Keratinocyte (primary cell): ENCODE measurements around the gene FGF4. TPM values are rescaled to one million over a fixed set of nuclear protein-coding genes. Genes with fewer than 3 reads are reported as not detected.
A peak's percentile ranks its signal among the peaks of the same experiment; 100 is the strongest.

Experiments
- DNase-seq: peaks from one replicate; pipeline ENCODE4 v3.0.0-alpha.2; 2011; ENCODE audit warnings: low read depth, missing footprints, low spot score
- FAIRE-seq: peaks from 2 replicates; lab custom pipeline; 2011; peaks lifted over from hg19 to GRCh38; lab: Jason Lieb, UNC
- H2AFZ ChIP-seq: 2 replicates; pipeline ENCODE4 v1.6.0; 2012; ENCODE audit warnings: low read length, control low read depth, inconsistent platforms; ENCODE audit not compliant: control insufficient read depth
- H3K27ac ChIP-seq: 2 replicates; pipeline ENCODE4 v1.5.1; 2011; ENCODE audit warnings: low read length; ENCODE audit not compliant: control insufficient read depth, insufficient read depth
- H3K27me3 ChIP-seq: 3 replicates; pipeline ENCODE4 v1.6.0; 2011; ENCODE audit warnings: low read length; ENCODE audit not compliant: control insufficient read depth, insufficient read depth; ENCODE audit errors: extremely low read depth
- H3K36me3 ChIP-seq, 2 experiments: 2 replicates in 1 of 2; 3 replicates in 1 of 2; pipeline ENCODE4 v1.5.1; 2011; ENCODE audit warnings: low read length in 2 of 2, mild to moderate bottlenecking in 1 of 2; ENCODE audit not compliant: control insufficient read depth in 2 of 2, insufficient read depth in 2 of 2; ENCODE audit errors: extremely low read depth in 1 of 2
- H3K4me1 ChIP-seq: 3 replicates; pipeline ENCODE4 v1.5.1; 2011; ENCODE audit warnings: low read length; ENCODE audit not compliant: control insufficient read depth, insufficient read depth; ENCODE audit errors: extremely low read depth
- H3K4me2 ChIP-seq: 3 replicates; pipeline ENCODE4 v1.6.0; 2011; ENCODE audit warnings: low read depth, low read length; ENCODE audit not compliant: control insufficient read depth, insufficient read depth; ENCODE audit errors: extremely low read depth
- H3K4me3 ChIP-seq, 3 experiments: fragments of 200-600 bp in 1 of 3; sonication (generic) in 1 of 3; 2 replicates in 2 of 3; 3 replicates in 1 of 3; pipeline ENCODE4 v1.5.1; 2011 to 2016; ENCODE audit warnings: low read length in 3 of 3, mild to moderate bottlenecking in 3 of 3, control low read depth in 2 of 3, inconsistent platforms in 1 of 3, low read depth in 1 of 3, mixed read lengths in 1 of 3, mixed run types in 1 of 3, moderate library complexity in 1 of 3; ENCODE audit not compliant: control insufficient read depth in 2 of 3, insufficient read depth in 2 of 3; ENCODE audit errors: extremely low read depth in 1 of 3
- H3K79me2 ChIP-seq: 2 replicates; pipeline ENCODE4 v1.6.0; 2012; ENCODE audit warnings: low read length; ENCODE audit not compliant: control insufficient read depth, insufficient read depth
- H3K9ac ChIP-seq: 3 replicates; pipeline ENCODE4 v1.6.0; 2011; ENCODE audit warnings: low read length; ENCODE audit not compliant: control insufficient read depth, insufficient read depth; ENCODE audit errors: extremely low read depth
- H3K9me1 ChIP-seq: 3 replicates; pipeline ENCODE4 v1.6.0; 2011; ENCODE audit warnings: low read length; ENCODE audit not compliant: control insufficient read depth, insufficient read depth; ENCODE audit errors: extremely low read depth
- H3K9me3 ChIP-seq: 2 replicates; pipeline ENCODE4 v1.5.1; 2012; ENCODE audit warnings: low read depth, low read length; ENCODE audit not compliant: control insufficient read depth
- H4K20me1 ChIP-seq: 3 replicates; pipeline ENCODE4 v1.6.0; 2011; ENCODE audit warnings: low read length; ENCODE audit not compliant: control insufficient read depth, insufficient read depth; ENCODE audit errors: extremely low read depth
- EZH2 ChIP-seq: IDR thresholded peaks from one replicate; pipeline ENCODE4 v1.6.1; 2012; ENCODE audit warnings: inconsistent platforms, mild to moderate bottlenecking, low read length, moderate library complexity
- dilution Hi-C: fragments of 300-500 bp; cut with MboI; formaldehyde crosslinking; loops from one replicate; pipeline ENCODE4 v1.7.0; 2020; ENCODE audit warnings: low sequenced_read_pairs; ENCODE audit not compliant: extremely low pct_ligation_motif_present
- polyA plus RNA-seq, 5 experiments: library from polyadenylated mRNA; depleted of rRNA in 3 of 5; stranded (reverse) in 3 of 5; stranded (forward) in 1 of 5; unstranded in 1 of 5; fragments of >200 nt; gene quantifications; 1 replicate in 1 of 5; 2 replicates in 3 of 5; 3 replicates in 1 of 5; pipeline versions ENCODE4 v1.2.1 to v1.2.3, GENCODE V29; 2011 to 2012; ENCODE audit warnings: missing spikeins in 2 of 5, low read depth in 1 of 5, low replicate concordance in 1 of 5
- TF ChIP-seq, protein P1 (sequence below), 3 experiments: IDR thresholded peaks in 1 of 3; conservative IDR thresholded peaks in 1 of 3; optimal IDR thresholded peaks in 1 of 3; 2 replicates in 2 of 3; 3 replicates in 1 of 3; pipeline versions ENCODE3 to v1.5.1; 2011; ENCODE audit warnings: low read length in 3 of 3, mild to moderate bottlenecking in 3 of 3, moderate library complexity in 2 of 3, control low read depth in 1 of 3, inconsistent platforms in 1 of 3; ENCODE audit not compliant: insufficient read depth in 2 of 3; ENCODE audit errors: extremely low read depth in 1 of 3

The FGF4 gene
- polyA plus RNA-seq, 1 donor (not counting 4 experiments of a cell fraction or from before 2014, with no cell fraction given) = not detected

DNA sequence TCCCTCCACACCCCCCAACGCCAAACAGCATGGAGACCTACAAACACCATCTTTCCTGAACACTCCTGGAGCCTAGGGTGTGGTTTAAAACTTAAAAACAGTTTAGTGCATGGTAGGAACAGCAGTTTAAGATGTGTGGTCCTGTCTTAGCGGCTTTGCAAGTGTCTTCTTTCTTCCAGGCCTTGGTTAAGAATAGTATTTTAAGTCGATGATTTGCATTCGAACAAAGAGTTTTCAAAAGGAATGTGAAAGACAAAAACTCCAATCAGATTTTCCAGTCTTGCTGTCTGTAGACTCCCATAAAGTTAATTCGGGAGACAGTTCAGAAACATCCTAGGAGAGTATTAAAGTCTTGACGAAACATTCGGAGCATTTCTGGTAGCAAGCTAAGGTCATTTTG lies 3.7 kb downstream of the FGF4 start:
- FAIRE-seq (no peak), DNase-seq (no peak)
- Histone ChIP-seq H4K20me1 (peaks cover 3% of the 10 kb centered on the region), H3K4me1 (no peaks in the 10 kb centered on the region), H3K4me3 (no peak overlapping the region), H2AFZ (no peak overlapping the region), H3K36me3 (no peaks in the 10 kb centered on the region), H3K9me3 (no peaks in the 10 kb centered on the region), H3K27ac (no peak overlapping the region), H3K79me2 (no peaks in the 10 kb centered on the region), H3K27me3 (peaks cover 57% of the 10 kb centered on the region), H3K9me1 (no peaks in the 10 kb centered on the region), H3K9ac (no peak overlapping the region), H3K4me2 (no peak overlapping the region)
- dilution Hi-C loops = no loop called here
- TF ChIP-seq, protein P1, sequence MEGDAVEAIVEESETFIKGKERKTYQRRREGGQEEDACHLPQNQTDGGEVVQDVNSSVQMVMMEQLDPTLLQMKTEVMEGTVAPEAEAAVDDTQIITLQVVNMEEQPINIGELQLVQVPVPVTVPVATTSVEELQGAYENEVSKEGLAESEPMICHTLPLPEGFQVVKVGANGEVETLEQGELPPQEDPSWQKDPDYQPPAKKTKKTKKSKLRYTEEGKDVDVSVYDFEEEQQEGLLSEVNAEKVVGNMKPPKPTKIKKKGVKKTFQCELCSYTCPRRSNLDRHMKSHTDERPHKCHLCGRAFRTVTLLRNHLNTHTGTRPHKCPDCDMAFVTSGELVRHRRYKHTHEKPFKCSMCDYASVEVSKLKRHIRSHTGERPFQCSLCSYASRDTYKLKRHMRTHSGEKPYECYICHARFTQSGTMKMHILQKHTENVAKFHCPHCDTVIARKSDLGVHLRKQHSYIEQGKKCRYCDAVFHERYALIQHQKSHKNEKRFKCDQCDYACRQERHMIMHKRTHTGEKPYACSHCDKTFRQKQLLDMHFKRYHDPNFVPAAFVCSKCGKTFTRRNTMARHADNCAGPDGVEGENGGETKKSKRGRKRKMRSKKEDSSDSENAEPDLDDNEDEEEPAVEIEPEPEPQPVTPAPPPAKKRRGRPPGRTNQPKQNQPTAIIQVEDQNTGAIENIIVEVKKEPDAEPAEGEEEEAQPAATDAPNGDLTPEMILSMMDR (optimal IDR thresholded peaks at IDR 0.05 in 1 of 3, IDR thresholded peaks at IDR 0.05 in 1 of 3, conservative IDR thresholded peaks at IDR 0.05 in 1 of 3; ENCODE audit: extremely low read depth in 1 of 3, insufficient read depth in 2 of 3, low read length in 3 of 3) = no peak
- TF ChIP-seq EZH2 = no peak

DNA sequence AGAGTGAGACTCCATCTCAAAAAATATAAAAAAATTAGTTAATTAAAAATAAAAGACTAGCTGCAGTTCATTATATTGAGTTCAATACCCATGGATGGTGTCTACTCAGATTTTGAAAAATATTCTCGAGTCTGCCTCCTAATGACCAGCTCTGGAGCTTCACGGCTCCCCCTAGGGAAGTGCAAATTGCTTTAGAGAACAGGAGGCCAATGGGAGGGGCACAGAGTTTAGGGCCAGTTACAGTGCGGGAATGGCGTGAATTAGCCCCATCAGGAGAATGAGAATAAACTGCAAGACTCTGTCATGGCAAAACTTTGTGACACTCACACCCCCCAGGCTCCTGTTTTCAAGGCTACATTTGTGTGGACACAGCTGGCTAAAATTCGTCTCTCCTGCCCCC lies 4.6 kb downstream of the FGF4 start:
- DNase-seq (no peak), FAIRE-seq (no peak)
- dilution Hi-C loops = no loop called here
- Histone ChIP-seq H3K79me2 (no peaks in the 10 kb centered on the region), H3K4me3 (no peak overlapping the region), H3K9me3 (no peaks in the 10 kb centered on the region), H3K4me1 (no peaks in the 10 kb centered on the region), H3K9me1 (no peaks in the 10 kb centered on the region), H3K9ac (no peak overlapping the region), H3K27me3 (peaks cover 47% of the 10 kb centered on the region), H3K27ac (no peak overlapping the region), H2AFZ (no peak overlapping the region), H4K20me1 (peaks cover 1% of the 10 kb centered on the region), H3K36me3 (no peaks in the 10 kb centered on the region), H3K4me2 (no peak overlapping the region)
- TF ChIP-seq EZH2 = no peak
- TF ChIP-seq, protein P1 (optimal IDR thresholded peaks at IDR 0.05 in 1 of 3, IDR thresholded peaks at IDR 0.05 in 1 of 3, conservative IDR thresholded peaks at IDR 0.05 in 1 of 3; ENCODE audit: extremely low read depth in 1 of 3, insufficient read depth in 2 of 3, low read length in 3 of 3) = peak in 1 of 3 experiments; percentile 1
